GM12801 (cell line): Measurements from ENCODE around the gene ADGRD1.

Experiments
- CTCF ChIP-seq: IDR thresholded peaks from one replicate; pipeline ENCODE4 v1.5.1; 2011; ENCODE audit warnings: control low read depth; ENCODE audit not compliant: insufficient read length; ENCODE audit errors: extremely low read depth

Gene ADGRD1

DNA sequence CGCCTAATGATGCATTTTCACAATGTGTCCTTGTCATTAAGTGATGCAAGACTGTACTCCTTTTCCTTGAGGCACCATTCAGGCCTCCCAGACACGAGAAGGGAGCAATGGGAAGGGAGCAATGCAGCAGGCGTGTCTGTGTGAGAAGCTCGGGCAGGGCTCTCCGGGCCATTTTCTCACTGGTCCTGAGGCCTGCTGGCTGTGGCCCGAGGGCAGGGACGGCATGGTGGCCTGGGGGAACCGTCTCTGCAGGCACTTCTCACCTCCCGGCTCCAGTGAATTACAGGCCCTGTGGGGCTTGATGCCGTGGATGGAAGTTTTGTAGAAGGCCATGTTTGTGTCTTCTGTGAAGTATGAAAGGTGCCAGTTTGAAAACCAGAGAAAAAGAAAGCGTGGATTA, 71.0 kb downstream of the ADGRD1 start:
- TF ChIP-seq CTCF = no peak

DNA sequence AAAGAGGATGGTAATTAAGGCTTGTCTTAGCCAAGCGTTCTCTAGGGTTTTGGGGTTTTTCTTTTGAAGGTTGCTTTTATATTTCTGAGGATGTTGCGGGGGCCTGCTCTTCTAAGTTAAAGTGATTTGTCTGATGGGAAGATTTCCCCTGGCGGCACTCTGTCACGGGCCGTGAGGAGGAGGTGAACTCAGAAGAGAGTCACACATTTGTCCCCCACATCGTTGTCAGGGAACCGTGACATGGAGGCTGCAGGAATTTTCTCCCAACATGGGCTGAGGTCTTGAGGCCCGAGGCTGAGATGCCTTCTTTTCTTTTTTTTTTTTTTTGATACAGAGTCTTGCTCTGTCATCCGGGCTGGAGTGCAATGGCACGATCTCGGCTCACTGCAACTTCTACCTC, 71.5 kb downstream of the ADGRD1 start:
- TF ChIP-seq CTCF = no peak

DNA sequence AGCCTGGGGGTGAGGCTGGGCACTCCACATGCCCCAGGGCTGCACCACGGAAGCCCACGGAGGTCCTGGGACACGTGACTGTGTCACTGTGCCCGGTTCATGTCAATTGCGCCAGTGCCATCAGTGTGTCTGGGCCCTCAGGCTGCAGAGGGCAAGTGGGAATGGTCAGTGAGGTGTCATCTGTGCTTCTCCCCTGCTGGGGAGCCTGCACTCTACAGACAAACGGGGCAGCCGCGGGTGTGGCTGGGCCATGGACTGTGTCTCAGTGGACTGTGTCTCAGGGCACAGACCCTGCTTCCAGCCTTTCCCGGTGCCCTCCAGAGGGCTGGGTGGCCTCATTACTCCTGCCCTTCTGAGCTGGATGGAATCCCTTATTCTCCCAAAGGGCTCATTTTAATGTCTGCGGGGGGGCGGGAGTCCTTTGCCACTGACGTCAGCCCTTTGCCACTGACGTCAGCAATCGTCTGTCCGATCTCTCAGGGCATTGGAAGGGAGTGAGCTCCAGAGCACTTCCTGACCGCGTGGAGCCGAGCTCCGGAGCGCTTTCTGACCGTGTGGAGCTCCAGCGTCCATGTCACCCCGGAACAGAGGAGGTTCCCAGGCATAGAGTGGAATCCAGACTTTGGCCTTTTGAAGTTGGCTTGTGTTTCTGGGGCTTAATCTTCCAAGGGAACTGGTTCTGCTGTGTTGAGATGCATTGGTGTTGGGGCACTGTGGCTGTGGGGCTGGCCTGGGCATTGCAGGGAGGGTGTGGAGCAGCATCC, 72.4 kb downstream of the ADGRD1 start:
- TF ChIP-seq CTCF = no peak

- no peak for TF ChIP-seq CTCF
Measured at GRCh38 chr12:131026754-131027153, 73.0 kb downstream of the ADGRD1 start.

- TF ChIP-seq CTCF = no peak
Measured at GRCh38 chr12:131027264-131027663, 73.6 kb downstream of the ADGRD1 start.

- no peak for TF ChIP-seq CTCF
Measured at GRCh38 chr12:131027876-131028586, 74.3 kb downstream of the ADGRD1 start.

- no peak for TF ChIP-seq CTCF
Measured at GRCh38 chr12:131028587-131029338, 75.1 kb downstream of the ADGRD1 start.
